Measurements from ENCODE around the gene VAT1.

VAT1 gene

GRCh38 chr17:42971589-42971988, 50.6 kb downstream of the VAT1 start:
- no peak for DNase-seq

- no peak for DNase-seq
Measured at GRCh38 chr17:42969001-42969581, 53.1 kb downstream of the VAT1 start.

GRCh38 chr17:42967925-42968324, 54.3 kb downstream of the VAT1 start:
- DNase-seq = no peak

All from EL (cell line).